Esophagus muscularis mucosa (tissue), 2 donors: ENCODE data around the gene RSPH3.

Source experiments
- EP300 ChIP-seq: sonication (generic); formaldehyde crosslinking; IDR thresholded peaks from one replicate; pipeline ENCODE4 v1.6.1; 2017; ENCODE audit warnings: antibody characterized with exemption
- POLR2A ChIP-seq: fragments of 450-650 bp; IDR thresholded peaks from one replicate; pipeline ENCODE4 v1.6.1; 2017; ENCODE audit warnings: antibody characterized with exemption, moderate library complexity, mild to moderate bottlenecking, low read depth

- no peak for TF ChIP-seq POLR2A
- no peak for TF ChIP-seq EP300
Measured at GRCh38 chr6:159005436-159005835, 5.4 kb upstream of the RSPH3 start.
